Activated CD4-positive, alpha-beta T cell treated with anti-CD3 and anti-CD28 coated beads, Interleukin-2, amount 50 U/mL, for 48 hours (primary cell): ENCODE measurements around the gene RGPD6.
A peak's percentile ranks its signal among the peaks of the same experiment; 100 is the strongest.
"Not testable (repeated sequence)": the region's sequence is repeated elsewhere in the genome, so short reads cannot be mapped to it uniquely, and the experiment has no call there.

Source experiments
- DNase-seq, 2 experiments: peaks; one replicate each; pipeline ENCODE4 v3.0.0-alpha.2; 2020

Gene RGPD6

GRCh38 chr2:110576763-110577416 is at the start of gene RGPD6:
TSS of gene RGPD6 (minus strand) at chr2:110577222. CDS start at chr2:110577024, 198 bp downstream.
- DNase-seq: not testable (repeated sequence)

GRCh38 chr2:110619326-110619939 is 42.4 kb upstream of the RGPD6 start:
- not testable (repeated sequence) for DNase-seq

GRCh38 chr2:110613927-110614326 is 36.9 kb upstream of the RGPD6 start:
- not testable (repeated sequence) for DNase-seq

- peak in 1 of 2 experiments; percentile 16 for DNase-seq
Observed at GRCh38 chr2:110610613-110611250, 33.7 kb upstream of the RGPD6 start.

GRCh38 chr2:110609843-110610612 is 33.0 kb upstream of the RGPD6 start:
- not testable (repeated sequence) for DNase-seq

- not testable (repeated sequence) for DNase-seq
Observed at GRCh38 chr2:110608788-110609502, 31.9 kb upstream of the RGPD6 start.

GRCh38 chr2:110605057-110605456 is 28.0 kb upstream of the RGPD6 start:
- DNase-seq: not testable (repeated sequence)

- not testable (repeated sequence) for DNase-seq
Observed at GRCh38 chr2:110603917-110604591, 27.0 kb upstream of the RGPD6 start.

- DNase-seq: not testable (repeated sequence)
Observed at GRCh38 chr2:110602139-110602538, 25.1 kb upstream of the RGPD6 start.

- DNase-seq: not testable (repeated sequence)
Observed at GRCh38 chr2:110591973-110592372, 15.0 kb upstream of the RGPD6 start.

- DNase-seq: not testable (repeated sequence)
Observed at GRCh38 chr2:110589677-110590330, 12.8 kb upstream of the RGPD6 start.

- DNase-seq: not testable (repeated sequence)
Observed at GRCh38 chr2:110588520-110588919, 11.5 kb upstream of the RGPD6 start.

GRCh38 chr2:110579216-110579965 is 2.4 kb upstream of the RGPD6 start:
- not testable (repeated sequence) for DNase-seq

- DNase-seq: not testable (repeated sequence)
Observed at GRCh38 chr2:110578429-110578828, 1.4 kb upstream of the RGPD6 start.

- DNase-seq: not testable (repeated sequence)
Observed at GRCh38 chr2:110499755-110500377, 77.2 kb downstream of the RGPD6 start.

- not testable (repeated sequence) for DNase-seq
Observed at GRCh38 chr2:110496027-110496426, 81.0 kb downstream of the RGPD6 start.

GRCh38 chr2:110494488-110494887 is 82.5 kb downstream of the RGPD6 start:
- DNase-seq: not testable (repeated sequence)

- DNase-seq: not testable (repeated sequence)
Observed at GRCh38 chr2:110488991-110489390, 88.0 kb downstream of the RGPD6 start.

GRCh38 chr2:110482697-110483096 is 94.3 kb downstream of the RGPD6 start:
- DNase-seq: not testable (repeated sequence)

- not testable (repeated sequence) for DNase-seq
Observed at GRCh38 chr2:110481200-110481599, 95.8 kb downstream of the RGPD6 start.
